Motor neuron (in vitro differentiated cells): ENCODE results near the gene PMEL. TPM values are rescaled to one million over a fixed set of nuclear protein-coding genes. Genes with fewer than 3 reads are reported as not detected.
"Not testable (repeated sequence)": the region's sequence is repeated elsewhere in the genome, so short reads cannot be mapped to it uniquely, and the experiment has no call there.

Source experiments
- ATAC-seq, 8 experiments: fragments of 200-7000 bp; cut with Tn5 transposase; replicated peaks in 6 of 8; 2 replicates each; pipeline ENCODE4 v1.8.0; 2021; ENCODE audit warnings: mild to moderate bottlenecking in 8 of 8, moderate library complexity in 8 of 8
- H3K27ac ChIP-seq, 2 donors: fragments of 250-450 bp; sonication (Bioruptor Pico); 2 replicates each; pipeline ENCODE4 v1.9.0; 2021; ENCODE audit warnings: antibody characterized with exemption in 2 of 2, mild to moderate bottlenecking in 2 of 2, moderate library complexity in 1 of 2
- H3K4me1 ChIP-seq, 2 donors: fragments of 250-450 bp; sonication (Bioruptor Pico); replicated peaks in 1 of 2; 2 replicates each; pipeline ENCODE4 v1.6.1; 2021; ENCODE audit warnings: antibody characterized with exemption in 2 of 2, mild to moderate bottlenecking in 2 of 2, moderate library complexity in 1 of 2
- H3K4me3 ChIP-seq, 5 donors: fragments of 250-450 bp; sonication (Bioruptor Pico); 2 replicates each; pipeline ENCODE4 v1.9.0; 2021; ENCODE audit warnings: antibody characterized with exemption in 5 of 5, mild to moderate bottlenecking in 5 of 5, moderate library complexity in 4 of 5
- WGBS, 10 experiments: fragments of 450-650 bp; shearing (Covaris generic); methylation state at CpG; one replicate each; pipeline ENCODE4 v1.0.0; 2022; 5-methylcytosine and 5-hydroxymethylcytosine counted together
- in situ Hi-C, 9 experiments: fragments of 400-800 bp; cut with MboI; loops; one replicate each; pipeline ENCODE4 v1.15.0; 2021; ENCODE audit warnings: low sequenced_read_pairs in 9 of 9, low pct_unique_long_range_greater_than_20kb in 2 of 9; ENCODE audit not compliant: unreplicated experiment in 9 of 9
- total RNA-seq, 8 experiments: library from RNA; unstranded; fragments of 300-600 nt; gene quantifications; 2 replicates each; pipeline versions ENCODE4 v1.2.3 to v1.2.4, GENCODE V29; 2022

The PMEL gene
- total RNA-seq, 8 experiments from 2014 or later: 0.86 to 14.4 (median 1.7) TPM

GRCh38 chr12:55996715-55997534 lies 31.1 kb upstream of the PMEL start, which contains the start of gene SUOX:
Gene SUOX, plus strand, starts transcription at chr12:55997276. Its CDS starts 4,946 bp downstream, at chr12:56002222.
- Histone ChIP-seq H3K4me1 (peaks cover 4 to 7% of the 10 kb centered on the region in 2 donors), H3K27ac (peak within 1 kb of the TSS; percentile 63 to 66), H3K4me3 (peak within 1 kb of the TSS; percentile 41 to 94 (median 52))
- 0 to 100% (median 14%) methylated on average over 1 to 12 of the region's 27 CpGs; no CpG with 5 or more reads in 2 of the 10 experiments for WGBS, 10 experiments
- in situ Hi-C loops: no loop called here
- peak; percentile 99 to 100 (median 100) for ATAC-seq

GRCh38 chr12:55996201-55996714 lies 30.4 kb upstream of the PMEL start:
- Histone ChIP-seq H3K27ac (peak overlapping the region in 1 of 2 donors; percentile 63), H3K4me1 (peaks cover 4 to 7% of the 10 kb centered on the region in 2 donors), H3K4me3 (peak overlapping the region; percentile 41 to 94 (median 52))
- in situ Hi-C loops: no loop called here
- WGBS, 10 experiments: 0 to 70% (median 15%) methylated on average over 1 to 14 of the region's 14 CpGs
- peak in 1 of 8 experiments; percentile 2 for ATAC-seq

GRCh38 chr12:55995366-55995765 lies 29.5 kb upstream of the PMEL start:
- H3K27ac ChIP-seq: no peak overlapping the region
- no peak overlapping the region for H3K4me3 ChIP-seq
- ATAC-seq: no peak
- in situ Hi-C loops: no loop called here
- 56 to 100% (median 81%) methylated on average over 1 to 4 of the region's 8 CpGs; no CpG with 5 or more reads in 3 of the 10 experiments for WGBS, 10 experiments
- H3K4me1 ChIP-seq: peaks cover 4 to 7% of the 10 kb centered on the region in 2 donors

- WGBS, 10 experiments: 54 to 100% (median 89%) methylated on average over 1 to 4 of the region's 4 CpGs; no CpG with 5 or more reads in 1 of the 10 experiments
- no peak for ATAC-seq
- Histone ChIP-seq H3K4me3 (no peak overlapping the region), H3K4me1 (peaks cover 4 to 7% of the 10 kb centered on the region in 2 donors), H3K27ac (no peak overlapping the region)
- in situ Hi-C loops: no loop called here
These were observed 27.5 kb upstream of the PMEL start for GRCh38 chr12:55993230-55993853.

GRCh38 chr12:55991110-55991509 lies 25.3 kb upstream of the PMEL start:
- no peaks in the 10 kb centered on the region for H3K4me1 ChIP-seq
- H3K27ac ChIP-seq: no peak overlapping the region
- peak in 2 of 8 experiments; percentile 55 to 67 for ATAC-seq
- 20 to 100% (median 81%) methylated on average over 1 to 3 of the region's 3 CpGs; no CpG with 5 or more reads in 4 of the 10 experiments for WGBS, 10 experiments
- H3K4me3 ChIP-seq: no peak overlapping the region
- in situ Hi-C loops: no loop called here

- WGBS, 10 experiments: 80 to 100% (median 99%) methylated on average over 1 to 7 of the region's 7 CpGs; no CpG with 5 or more reads in 2 of the 10 experiments
- ATAC-seq, H3K27ac ChIP-seq, in situ Hi-C loops, H3K4me3 ChIP-seq, H3K4me1 ChIP-seq: not testable (repeated sequence)
These were observed 20.1 kb upstream of the PMEL start for GRCh38 chr12:55985976-55986375.

GRCh38 chr12:55985341-55985740 lies 19.5 kb upstream of the PMEL start:
- no peaks in the 10 kb centered on the region for H3K4me1 ChIP-seq
- no peak overlapping the region for H3K27ac ChIP-seq
- in situ Hi-C loops: no loop called here
- no peak overlapping the region for H3K4me3 ChIP-seq
- 51 to 100% (median 79%) methylated on average over 1 to 4 of the region's 4 CpGs; no CpG with 5 or more reads in 1 of the 10 experiments for WGBS, 10 experiments
- ATAC-seq: peak in 3 of 8 experiments; percentile 79 to 95 (median 92)

GRCh38 chr12:55984861-55985260 lies 19.0 kb upstream of the PMEL start:
- ATAC-seq: no peak
- H3K4me3 ChIP-seq: no peak overlapping the region
- in situ Hi-C loops: no loop called here
- no peaks in the 10 kb centered on the region for H3K4me1 ChIP-seq
- WGBS, 10 experiments: 0 to 85% (median 66%) methylated on average over 1 to 2 of the region's 2 CpGs
- no peak overlapping the region for H3K27ac ChIP-seq

- Histone ChIP-seq H3K4me1 (no peaks in the 10 kb centered on the region), H3K4me3 (no peak overlapping the region), H3K27ac (no peak overlapping the region)
- WGBS, 10 experiments: 83 to 100% (median 98%) methylated on average over 1 to 4 of the region's 4 CpGs
- in situ Hi-C loops: no loop called here
- ATAC-seq: no peak
These were observed 17.5 kb upstream of the PMEL start for GRCh38 chr12:55983232-55983842.

- 17 to 100% (median 84%) methylated on average over 1 to 3 of the region's 3 CpGs; no CpG with 5 or more reads in 2 of the 10 experiments for WGBS, 10 experiments
- Histone ChIP-seq H3K4me1 (no peaks in the 10 kb centered on the region), H3K27ac (no peak overlapping the region), H3K4me3 (no peak overlapping the region)
- in situ Hi-C loops: no loop called here
- peak in 1 of 8 experiments; percentile 12 for ATAC-seq
These were observed 16.6 kb upstream of the PMEL start for GRCh38 chr12:55982319-55982936.

- in situ Hi-C loops, H3K27ac ChIP-seq, H3K4me1 ChIP-seq, H3K4me3 ChIP-seq, ATAC-seq: not testable (repeated sequence)
- WGBS, 10 experiments: 50 to 100% (median 100%) methylated on average over 1 to 4 of the region's 5 CpGs; no CpG with 5 or more reads in 1 of the 10 experiments
These were observed 16.0 kb upstream of the PMEL start for GRCh38 chr12:55981882-55982281.

GRCh38 chr12:55979069-55979468 lies 13.2 kb upstream of the PMEL start:
- in situ Hi-C loops: no loop called here
- no peak for ATAC-seq
- Histone ChIP-seq H3K4me3 (no peak overlapping the region), H3K27ac (no peak overlapping the region), H3K4me1 (peaks cover 0 to 5% of the 10 kb centered on the region in 2 donors)
- 72 to 100% (median 100%) methylated on average over 1 to 2 of the region's 3 CpGs; no CpG with 5 or more reads in 1 of the 10 experiments for WGBS, 10 experiments
